A549 (cell line): ENCODE results near the gene C1QTNF4.

Source experiments
- CEBPB ChIP-seq, 2 experiments: fragments of >200 bp in 1 of 2; sonication (Bioruptor Twin) in 1 of 2; formaldehyde crosslinking in 1 of 2; IDR thresholded peaks; 2 replicates each; pipeline ENCODE4 v1.6.1; 2012 to 2016
- CTCF ChIP-seq: fragments of >200 bp; sonication (Bioruptor Twin); formaldehyde crosslinking; IDR thresholded peaks from 3 replicates; pipeline ENCODE4 v1.5.1; 2016
- ESRRA ChIP-seq: fragments of 150-350 bp; IDR thresholded peaks from 2 replicates; pipeline ENCODE4 v1.6.1; 2014; ENCODE audit warnings: mild to moderate bottlenecking, low read length, borderline replicate concordance
- HDAC2 ChIP-seq: fragments of 200-600 bp; sonication (generic); IDR thresholded peaks from 2 replicates; pipeline ENCODE4 v1.6.1; 2016
- HMGXB4 ChIP-seq: fragments of 250-450 bp; sonication (Bioruptor Pico); IDR thresholded peaks from 2 replicates; pipeline ENCODE4 v1.5.0; 2021; ENCODE audit warnings: mild to moderate bottlenecking, moderate library complexity, borderline replicate concordance
- HOXA7 ChIP-seq: fragments of 250-450 bp; sonication (Bioruptor Pico); IDR thresholded peaks from 2 replicates; pipeline ENCODE4 v1.5.0; 2020; ENCODE audit warnings: mild to moderate bottlenecking, moderate library complexity
- MAFK ChIP-seq: fragments of 450-650 bp; IDR thresholded peaks from 2 replicates; pipeline ENCODE4 v1.6.1; 2014; ENCODE audit not compliant: partially characterized antibody
- POLR2A ChIP-seq: IDR thresholded peaks from 2 replicates; pipeline ENCODE4 v1.6.1; 2012; ENCODE audit warnings: mild to moderate bottlenecking, low read length
- POLR2AphosphoS2 ChIP-seq: conservative IDR thresholded peaks from 2 replicates; pipeline ENCODE4 v1.6.1; 2012; ENCODE audit warnings: low read length, improper control_type of control experiment, inconsistent platforms
- RAD21 ChIP-seq, 2 experiments: fragments of >200 bp in 1 of 2; sonication (Bioruptor Twin) in 1 of 2; formaldehyde crosslinking in 1 of 2; IDR thresholded peaks in 1 of 2; conservative IDR thresholded peaks in 1 of 2; 2 replicates in 1 of 2; 3 replicates in 1 of 2; pipeline ENCODE4 v1.6.1; 2012 to 2018; ENCODE audit warnings: inconsistent platforms in 1 of 2
- SMC3 ChIP-seq: fragments of >200 bp; sonication (Bioruptor Twin); formaldehyde crosslinking; IDR thresholded peaks from 3 replicates; pipeline ENCODE4 v1.6.1; 2018; ENCODE audit warnings: inconsistent platforms
- TFCP2L1 ChIP-seq: fragments of 250-450 bp; sonication (Bioruptor Pico); IDR thresholded peaks from 2 replicates; pipeline ENCODE4 v1.5.0; 2021; ENCODE audit warnings: mild to moderate bottlenecking
- ZC3H11A ChIP-seq: fragments of 450-650 bp; IDR thresholded peaks from 2 replicates; pipeline ENCODE4 v1.6.1; 2014; ENCODE audit warnings: antibody characterized with exemption, mild to moderate bottlenecking

- no peak for TF ChIP-seq RAD21 (conservative IDR thresholded peaks at IDR 0.05 in 1 of 2, IDR thresholded peaks at IDR 0.05 in 1 of 2)
- no peak for TF ChIP-seq CEBPB (IDR thresholded peaks at IDR 0.05)
- no peak for TF ChIP-seq CTCF
- TF ChIP-seq SMC3: no peak
- TF ChIP-seq POLR2AphosphoS2: no peak
- no peak for TF ChIP-seq HDAC2
- no peak for TF ChIP-seq POLR2A
- TF ChIP-seq HOXA7 (CRISPR knock-in tag): no peak
- no peak for TF ChIP-seq ESRRA
- no peak for TF ChIP-seq ZC3H11A
- no peak for TF ChIP-seq TFCP2L1
- TF ChIP-seq MAFK: no peak
- TF ChIP-seq HMGXB4 (CRISPR knock-in tag): no peak
These were observed 15.5 kb upstream of the C1QTNF4 start for GRCh38 chr11:47609675-47610074.
